Keratinocyte (primary cell): ENCODE results near the gene TMUB1.

ENCODE experiments used
- CTCF ChIP-seq, 3 experiments: IDR thresholded peaks in 1 of 3; conservative IDR thresholded peaks in 1 of 3; optimal IDR thresholded peaks in 1 of 3; 2 replicates in 2 of 3; 3 replicates in 1 of 3; pipeline versions ENCODE3 to v1.5.1; 2011; ENCODE audit warnings: low read length in 3 of 3, mild to moderate bottlenecking in 3 of 3, moderate library complexity in 2 of 3, control low read depth in 1 of 3, inconsistent platforms in 1 of 3; ENCODE audit not compliant: insufficient read depth in 2 of 3; ENCODE audit errors: extremely low read depth in 1 of 3
- EZH2 ChIP-seq: IDR thresholded peaks from one replicate; pipeline ENCODE4 v1.6.1; 2012; ENCODE audit warnings: inconsistent platforms, mild to moderate bottlenecking, low read length, moderate library complexity

DNA sequence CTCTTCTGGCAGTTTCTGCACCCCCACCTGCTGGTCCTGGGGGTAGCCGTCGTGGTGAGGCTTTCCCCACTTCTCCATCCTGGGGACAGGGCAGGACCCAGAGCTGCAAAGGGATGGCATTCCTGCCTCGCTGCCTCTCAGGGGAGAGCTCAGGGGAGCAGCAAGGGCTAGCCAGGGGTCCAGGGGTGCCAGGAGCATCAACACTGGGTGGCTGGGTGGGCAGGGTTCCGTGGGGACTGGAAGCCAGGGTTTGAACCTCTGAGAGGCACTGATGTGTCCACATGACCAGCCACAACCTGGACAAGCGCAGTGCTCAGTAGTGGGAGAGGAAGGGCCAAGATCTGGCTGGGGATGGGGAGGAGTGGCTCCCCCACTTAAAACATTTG lies 49.4 kb downstream of the TMUB1 start:
- TF ChIP-seq CTCF (optimal IDR thresholded peaks at IDR 0.05 in 1 of 3, IDR thresholded peaks at IDR 0.05 in 1 of 3, conservative IDR thresholded peaks at IDR 0.05 in 1 of 3; ENCODE audit: extremely low read depth in 1 of 3, insufficient read depth in 2 of 3, low read length in 3 of 3) (no peak), EZH2 (no peak)
